SK-N-SH (cell line): ENCODE measurements around the gene RIMS4. TPM values are rescaled to one million over a fixed set of nuclear protein-coding genes. Genes with fewer than 3 reads are reported as not detected.

Experiments used
- CTCF ChIA-PET: fragments of 300-600, 350-600 bp; formaldehyde crosslinking; extraction: SDS; loops from one replicate; lab custom pipeline; 2021; lab: Yijun Ruan, JAX
- POLR2A ChIA-PET: fragments of 350-600 bp; sonication (Branson Sonifier 250); formaldehyde crosslinking; extraction: SDS; loops from one replicate; lab custom pipeline; 2020; ENCODE audit warnings: antibody characterized with exemption, inconsistent platforms; lab: Yijun Ruan, JAX
- DNase-seq: peaks from one replicate; pipeline ENCODE4 v3.0.0; 2012
- H2AFZ ChIP-seq: fragments of 200-600 bp; sonication (generic); 2 replicates; pipeline ENCODE4 v1.8.1; 2016; ENCODE audit warnings: antibody characterized with exemption, mild to moderate bottlenecking, low read depth
- H3F3A ChIP-seq: fragments of 200-600 bp; sonication (generic); replicated peaks from 2 replicates; pipeline ENCODE3; 2016; ENCODE audit warnings: antibody characterized with exemption, mild to moderate bottlenecking; ENCODE audit not compliant: insufficient read depth
- H3K27ac ChIP-seq, 2 experiments: fragments of 200-500 bp in 1 of 2; fragments of 200-600 bp in 1 of 2; sonication (Bioruptor generic) in 1 of 2; sonication (generic), shearing (Covaris generic) in 1 of 2; 2 replicates each; pipeline versions ENCODE4 v1.5.1 to v1.6.1; 2014 to 2016; ENCODE audit warnings: low read depth in 2 of 2, inconsistent platforms in 1 of 2, low read length in 1 of 2, mild to moderate bottlenecking in 1 of 2, mixed read lengths in 1 of 2
- H3K27me3 ChIP-seq: fragments of 200-600 bp; sonication (generic), shearing (Covaris generic); 2 replicates; pipeline ENCODE4 v1.6.1; 2016; ENCODE audit warnings: mixed run types; ENCODE audit not compliant: insufficient read depth
- H3K36me3 ChIP-seq, 2 experiments: fragments of 200-500 bp in 1 of 2; fragments of 200-600 bp in 1 of 2; sonication (Bioruptor generic) in 1 of 2; sonication (generic) in 1 of 2; replicated peaks in 1 of 2; 2 replicates each; pipeline versions ENCODE3 to v1.5.1; 2014 to 2016; ENCODE audit warnings: low read length in 1 of 2, mild to moderate bottlenecking in 1 of 2; ENCODE audit not compliant: insufficient read depth in 2 of 2, control insufficient read depth in 1 of 2
- H3K4me1 ChIP-seq, 2 experiments: fragments of 200-500 bp in 1 of 2; fragments of 200-600 bp in 1 of 2; sonication (Bioruptor generic) in 1 of 2; sonication (generic), shearing (Covaris generic) in 1 of 2; 2 replicates each; pipeline versions ENCODE4 v1.5.1 to v1.6.1; 2014 to 2016; ENCODE audit warnings: low read depth in 1 of 2, low read length in 1 of 2, mixed run types in 1 of 2; ENCODE audit not compliant: insufficient read depth in 2 of 2, control insufficient read depth in 1 of 2
- H3K4me2 ChIP-seq: fragments of 200-600 bp; sonication (generic), shearing (Covaris generic); 2 replicates; pipeline ENCODE4 v1.6.1; 2017; ENCODE audit warnings: mixed run types
- H3K4me3 ChIP-seq, 2 experiments: fragments of 200-500 bp in 1 of 2; fragments of 200-600 bp in 1 of 2; sonication (Bioruptor generic) in 1 of 2; sonication (generic), shearing (Covaris generic) in 1 of 2; 2 replicates each; pipeline versions ENCODE4 v1.5.1 to v1.8.1; 2014 to 2016; ENCODE audit warnings: low read depth in 2 of 2, inconsistent platforms in 1 of 2, low read length in 1 of 2, mild to moderate bottlenecking in 1 of 2, mixed read lengths in 1 of 2, moderate library complexity in 1 of 2
- H3K79me2 ChIP-seq: fragments of 200-600 bp; sonication (generic); 2 replicates; pipeline ENCODE4 v1.8.1; 2017; ENCODE audit warnings: mild to moderate bottlenecking; ENCODE audit not compliant: insufficient read depth
- H3K9ac ChIP-seq: fragments of 200-600 bp; sonication (generic); 2 replicates; pipeline ENCODE4 v1.6.1; 2017; ENCODE audit warnings: mixed run types
- H3K9me2 ChIP-seq: fragments of 200-600 bp; sonication (generic); 2 replicates; pipeline ENCODE4 v1.6.1; 2017; ENCODE audit warnings: mixed run types
- H3K9me3 ChIP-seq: fragments of 200-600 bp; sonication (generic); 2 replicates; pipeline ENCODE4 v1.6.1; 2017; ENCODE audit warnings: mixed run types, mild to moderate bottlenecking, moderate library complexity
- H4K20me1 ChIP-seq: fragments of 200-600 bp; sonication (generic); 2 replicates; pipeline ENCODE4 v1.6.1; 2017; ENCODE audit warnings: mild to moderate bottlenecking, mixed run types; ENCODE audit not compliant: insufficient read depth
- EP300 ChIP-seq, 2 experiments: IDR thresholded peaks; 2 replicates each; pipeline versions ENCODE4 v1.4.0 to v1.6.1; 2012; ENCODE audit warnings: borderline replicate concordance in 1 of 2, low read depth in 1 of 2, low read length in 1 of 2
- FOSL2 ChIP-seq: IDR thresholded peaks from 2 replicates; pipeline ENCODE4 v1.4.0; 2012; ENCODE audit warnings: low read depth, mild to moderate bottlenecking, moderate library complexity, borderline replicate concordance
- GATA2 ChIP-seq: sonication (generic); formaldehyde crosslinking; IDR thresholded peaks from 2 replicates; pipeline ENCODE4 v1.5.0; 2020; ENCODE audit warnings: mild to moderate bottlenecking, missing genetic modification reagents
- JUND ChIP-seq: IDR thresholded peaks from 2 replicates; pipeline ENCODE4 v1.4.0; 2012
- NRF1 ChIP-seq: IDR thresholded peaks from 2 replicates; pipeline ENCODE4 v1.6.1; 2012; ENCODE audit warnings: low read depth, mild to moderate bottlenecking, low read length
- RAD21 ChIP-seq: IDR thresholded peaks from 2 replicates; pipeline ENCODE4 v1.6.1; 2012; ENCODE audit warnings: mild to moderate bottlenecking, low read length
- RCOR1 ChIP-seq: fragments of 150-350 bp; IDR thresholded peaks from 2 replicates; pipeline ENCODE4 v1.6.1; 2017; ENCODE audit warnings: antibody characterized with exemption, low read length
- TAF1 ChIP-seq: IDR thresholded peaks from 2 replicates; pipeline ENCODE4 v1.6.1; 2012; ENCODE audit warnings: low read depth, mild to moderate bottlenecking, low read length, moderate library complexity, borderline replicate concordance
- TEAD4 ChIP-seq: IDR thresholded peaks from 2 replicates; pipeline ENCODE4 v1.4.0; 2012; ENCODE audit warnings: mild to moderate bottlenecking, borderline replicate concordance; ENCODE audit not compliant: insufficient read depth
- YY1 ChIP-seq: IDR thresholded peaks from 2 replicates; pipeline ENCODE4 v1.4.0; 2012; ENCODE audit warnings: low read depth, mild to moderate bottlenecking
- WGBS: methylation state at CpG from one replicate; pipeline ENCODE4 v1.1.6; 2017; ENCODE audit warnings: low lambda C conversion rate; 5-methylcytosine and 5-hydroxymethylcytosine counted together
- polyA plus RNA-seq, 3 experiments: library from polyadenylated mRNA; depleted of rRNA; stranded (reverse); fragments of >200 nt; gene quantifications; 2 replicates each; pipeline ENCODE4 v1.2.3, GENCODE V29; 2012
- TF ChIP-seq, protein P1 (sequence below): fragments of 150-350 bp; IDR thresholded peaks from 2 replicates; pipeline ENCODE4 v1.6.1; 2016; ENCODE audit warnings: mild to moderate bottlenecking, low read depth, low read length
- TF ChIP-seq, protein P2 (sequence below): IDR thresholded peaks from 2 replicates; pipeline ENCODE4 v1.6.1; 2012; ENCODE audit warnings: mild to moderate bottlenecking, low read depth, low read length, moderate library complexity

RIMS4 gene
- polyA plus RNA-seq, 1 of the 3 experiments (the other 2 are of a cell fraction), result 0.13 TPM

DNA sequence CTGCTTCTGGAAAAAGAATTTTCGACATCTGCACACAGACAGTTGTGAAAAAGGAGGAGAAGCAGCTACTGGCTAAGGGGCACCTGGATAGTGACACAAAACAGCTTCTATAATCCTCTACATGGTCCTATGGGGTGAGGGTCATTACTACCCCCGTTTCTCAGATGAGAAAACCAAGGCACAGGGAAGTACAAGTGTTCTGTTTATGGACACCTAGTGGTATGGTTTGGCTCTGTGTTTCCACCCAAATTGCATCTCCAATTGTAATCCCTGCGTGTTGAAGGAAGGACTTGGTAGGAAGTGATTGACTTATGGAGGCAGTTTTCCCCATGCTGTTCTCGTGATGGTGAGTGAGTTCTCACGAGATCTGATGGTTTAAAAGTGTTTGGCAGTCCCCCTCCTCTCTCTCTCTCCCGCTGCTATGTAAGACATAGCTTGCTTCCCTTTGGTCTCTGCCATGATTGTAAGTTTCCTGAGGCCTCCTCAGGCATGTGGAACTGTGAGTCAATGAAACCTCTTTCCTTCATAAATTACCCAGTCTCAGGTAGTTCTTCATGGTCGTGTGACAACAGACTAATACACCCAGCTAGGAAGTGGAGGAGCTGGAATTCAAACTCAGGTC is 67.2 kb downstream of the RIMS4 start:
- Histone ChIP-seq H3K4me1 (peaks cover 6 to 45% of the 10 kb centered on the region in 2 experiments; a peak in 3 of 4 replicates), H3K4me2 (no peak overlapping the region), H3K9me3 (no peaks in the 10 kb centered on the region), H3K36me3 (no peaks in the 10 kb centered on the region), H3K27me3 (peaks cover 19% of the 10 kb centered on the region), H3F3A (peaks cover 11% of the 10 kb centered on the region), H3K27ac (no peak overlapping the region), H3K9ac (no peak overlapping the region), H3K79me2 (no peaks in the 10 kb centered on the region), H4K20me1 (no peaks in the 10 kb centered on the region), H3K4me3 (no peak overlapping the region), H3K9me2 (no peaks in the 10 kb centered on the region), H2AFZ (no peak overlapping the region)
- ChIA-PET CTCF (interaction anchor here (0.9 to 4.7 kb wide), 5 partner anchors 11 to 124 kb away, joined by 3 to 26 read pairs (median 3); no protein-coding TSS in a partner anchor), POLR2A (no interaction called here)
- no peak for DNase-seq
- 65% methylated on average over 7 of the region's 7 CpGs for WGBS
- TF ChIP-seq JUND (no peak), YY1 (no peak), GATA2 (CRISPR knock-in tag) (no peak), RAD21 (no peak), RCOR1 (no peak), TAF1 (no peak), FOSL2 (no peak), EP300 (IDR thresholded peaks at IDR 0.05; ENCODE audit: borderline replicate concordance in 1 of 2, low read depth in 1 of 2, low read length in 1 of 2) (no peak), TEAD4 (no peak), NRF1 (no peak)
- TF ChIP-seq, protein P1, sequence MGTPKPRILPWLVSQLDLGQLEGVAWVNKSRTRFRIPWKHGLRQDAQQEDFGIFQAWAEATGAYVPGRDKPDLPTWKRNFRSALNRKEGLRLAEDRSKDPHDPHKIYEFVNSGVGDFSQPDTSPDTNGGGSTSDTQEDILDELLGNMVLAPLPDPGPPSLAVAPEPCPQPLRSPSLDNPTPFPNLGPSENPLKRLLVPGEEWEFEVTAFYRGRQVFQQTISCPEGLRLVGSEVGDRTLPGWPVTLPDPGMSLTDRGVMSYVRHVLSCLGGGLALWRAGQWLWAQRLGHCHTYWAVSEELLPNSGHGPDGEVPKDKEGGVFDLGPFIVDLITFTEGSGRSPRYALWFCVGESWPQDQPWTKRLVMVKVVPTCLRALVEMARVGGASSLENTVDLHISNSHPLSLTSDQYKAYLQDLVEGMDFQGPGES, result no peak
- TF ChIP-seq, protein P2, sequence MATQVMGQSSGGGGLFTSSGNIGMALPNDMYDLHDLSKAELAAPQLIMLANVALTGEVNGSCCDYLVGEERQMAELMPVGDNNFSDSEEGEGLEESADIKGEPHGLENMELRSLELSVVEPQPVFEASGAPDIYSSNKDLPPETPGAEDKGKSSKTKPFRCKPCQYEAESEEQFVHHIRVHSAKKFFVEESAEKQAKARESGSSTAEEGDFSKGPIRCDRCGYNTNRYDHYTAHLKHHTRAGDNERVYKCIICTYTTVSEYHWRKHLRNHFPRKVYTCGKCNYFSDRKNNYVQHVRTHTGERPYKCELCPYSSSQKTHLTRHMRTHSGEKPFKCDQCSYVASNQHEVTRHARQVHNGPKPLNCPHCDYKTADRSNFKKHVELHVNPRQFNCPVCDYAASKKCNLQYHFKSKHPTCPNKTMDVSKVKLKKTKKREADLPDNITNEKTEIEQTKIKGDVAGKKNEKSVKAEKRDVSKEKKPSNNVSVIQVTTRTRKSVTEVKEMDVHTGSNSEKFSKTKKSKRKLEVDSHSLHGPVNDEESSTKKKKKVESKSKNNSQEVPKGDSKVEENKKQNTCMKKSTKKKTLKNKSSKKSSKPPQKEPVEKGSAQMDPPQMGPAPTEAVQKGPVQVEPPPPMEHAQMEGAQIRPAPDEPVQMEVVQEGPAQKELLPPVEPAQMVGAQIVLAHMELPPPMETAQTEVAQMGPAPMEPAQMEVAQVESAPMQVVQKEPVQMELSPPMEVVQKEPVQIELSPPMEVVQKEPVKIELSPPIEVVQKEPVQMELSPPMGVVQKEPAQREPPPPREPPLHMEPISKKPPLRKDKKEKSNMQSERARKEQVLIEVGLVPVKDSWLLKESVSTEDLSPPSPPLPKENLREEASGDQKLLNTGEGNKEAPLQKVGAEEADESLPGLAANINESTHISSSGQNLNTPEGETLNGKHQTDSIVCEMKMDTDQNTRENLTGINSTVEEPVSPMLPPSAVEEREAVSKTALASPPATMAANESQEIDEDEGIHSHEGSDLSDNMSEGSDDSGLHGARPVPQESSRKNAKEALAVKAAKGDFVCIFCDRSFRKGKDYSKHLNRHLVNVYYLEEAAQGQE, result no peak
